ENCODE results near the gene HSPB6. TPM values are rescaled to one million over a fixed set of nuclear protein-coding genes. Genes with fewer than 3 reads are reported as not detected.
A peak's percentile ranks its signal among the peaks of the same experiment; 100 is the strongest.

HSPB6 gene
- total and polyA plus RNA-seq, 2 of the 8 experiments (the other 6 are each of a cell fraction or from before 2014, with no cell fraction given): 0.91 TPM; not detected in 1

- peak overlapping the region in 1 of 4 experiments; percentile 71; a peak in 2 of 7 replicates for H3K9ac ChIP-seq (replicated peaks in 1 of 4; ENCODE audit: extremely low read depth in 1 of 4, low read depth in 3 of 4, low read length in 3 of 4)
- ChIA-PET CTCF (ENCODE audit: partially characterized antibody) (interaction anchor here (0.6 to 1.6 kb wide), 15 partner anchors 16 to 156 kb away, joined by 3 to 7 read pairs (median 3); no protein-coding TSS in a partner anchor), POLR2A (ENCODE audit: partially characterized antibody) (interaction anchor here (0.8 to 1.8 kb wide), 8 partner anchors 8 to 54 kb away, joined by 3 to 7 read pairs (median 4); partner anchors contain the start of genes PSENEN and U2AF1L4)
- H3K79me2 ChIP-seq (ENCODE audit: control insufficient read depth in 1 of 2, insufficient read depth in 2 of 2, low read length in 2 of 2): no peaks in the 10 kb centered on the region
- peaks cover 0 to 12% (median 4%) of the 10 kb centered on the region in 4 experiments; a peak in 6 of 7 replicates for H3K4me1 ChIP-seq (replicated peaks in 1 of 4; ENCODE audit: control insufficient read depth in 3 of 4, insufficient read depth in 4 of 4, low read length in 3 of 4)
- no peak overlapping the region; the same call in 1 of the 2 replicates for H2BK5ac ChIP-seq (ENCODE audit: low read depth, low read length)
- no peak overlapping the region for H2AK5ac ChIP-seq (ENCODE audit: low read depth, low read length)
- peak overlapping the region; percentile 69 for H3K4ac ChIP-seq (replicated peaks; ENCODE audit: insufficient read length, low read depth, low read length)
- H4K20me1 ChIP-seq (replicated peaks in 1 of 2; ENCODE audit: control insufficient read depth in 1 of 2, insufficient read depth in 2 of 2, low read length in 2 of 2): peaks cover 0 to 12% of the 10 kb centered on the region in 2 experiments
- peak overlapping the region; percentile 87 for H3K18ac ChIP-seq (ENCODE audit: extremely low read depth, low read length)
- peak overlapping the region; percentile 77 for H3K56ac ChIP-seq (replicated peaks; ENCODE audit: insufficient read length, low read depth, low read length)
- no peaks in the 10 kb centered on the region for H3K36me3 ChIP-seq (ENCODE audit: control insufficient read depth in 2 of 4, insufficient read depth in 4 of 4, low read length in 3 of 4)
- peak overlapping the region; percentile 67 to 85 for H3K4me2 ChIP-seq (ENCODE audit: insufficient read depth in 1 of 2, low read depth in 2 of 2, low read length in 2 of 2)
- H3K23ac ChIP-seq (ENCODE audit: insufficient read length): no peak overlapping the region
- peaks cover 11% of the 10 kb centered on the region for H3K23me2 ChIP-seq (ENCODE audit: low read depth, low read length)
- H2BK20ac ChIP-seq (ENCODE audit: low read length): no peak overlapping the region
- no peak overlapping the region for H2BK120ac ChIP-seq (replicated peaks; ENCODE audit: low read depth, low read length)
- H3K27me3 ChIP-seq (replicated peaks in 1 of 4; ENCODE audit: control insufficient read depth in 3 of 4, extremely low read depth in 1 of 4, insufficient read depth in 3 of 4, low read length in 3 of 4): no peaks in the 10 kb centered on the region; a peak in 1 of 7 replicates
- DNase-seq (ENCODE audit: low read depth in 1 of 2, low spot score in 2 of 2) (peak; percentile 75 to 91), FAIRE-seq (no peak)
- WGBS, 2 experiments (ENCODE audit: extremely low coverage in 1 of 2, insufficient coverage in 1 of 2, insufficient read length in 1 of 2, insufficient replicate concordance in 2 of 2, low coverage in 1 of 2, low lambda C conversion rate in 2 of 2, missing lambda C conversion rate in 1 of 2): 4% methylated on average over 23 of the region's 45 CpGs; no CpG with 5 or more reads in 1 of the 2 experiments
- 0 out of 2 replicates have a peak overlapping the region, but pooled peaks have one; percentile 84 for H2BK12ac ChIP-seq (ENCODE audit: low read depth, low read length)
- H3K9me3 ChIP-seq (ENCODE audit: insufficient read depth in 2 of 2, low read depth in 1 of 2, low read length in 1 of 2): no peaks in the 10 kb centered on the region
- H3K14ac ChIP-seq (ENCODE audit: insufficient read length): no peak overlapping the region
- peak overlapping the region; percentile 50; the same call in 1 of the 2 replicates for H2AFZ ChIP-seq (ENCODE audit: low read length)
- H4K5ac ChIP-seq (ENCODE audit: insufficient read length, low read depth, low read length): peak overlapping the region; percentile 29
- H4K91ac ChIP-seq (replicated peaks; ENCODE audit: insufficient read length, low read length): peak overlapping the region; percentile 81
- no peaks in the 10 kb centered on the region for H3K79me1 ChIP-seq (ENCODE audit: low read depth, low read length)
- peak overlapping the region; percentile 42 to 72 (median 66) for H3K4me3 ChIP-seq (ENCODE audit: extremely low read depth in 1 of 4, insufficient read depth in 2 of 4, low read depth in 3 of 4, low read length in 4 of 4)
- peak overlapping the region; percentile 95; the same call in 1 of the 2 replicates for H2BK15ac ChIP-seq (ENCODE audit: low read length)
- peak overlapping the region; percentile 58; the same call in 1 of the 2 replicates for H4K8ac ChIP-seq (ENCODE audit: extremely low read depth, insufficient read depth, low read length)
- H3K27ac ChIP-seq (ENCODE audit: low read depth, low read length): no peak overlapping the region
- TF ChIP-seq TCF12 (IDR thresholded peaks at IDR 0.05; ENCODE audit: low read depth, low read length): 0 out of 2 replicates have a peak, but pooled peaks have one; percentile 26
- peak in 2 of 3 experiments; percentile 32 to 40; a peak in 3 of 4 replicates for TF ChIP-seq CTCF (IDR thresholded peaks at IDR 0.05; ENCODE audit: control extremely low read depth in 1 of 3, insufficient read depth in 1 of 3, low read depth in 1 of 3, low read length in 3 of 3)
- peak; percentile 48 for TF ChIP-seq KDM4A (IDR thresholded peaks at IDR 0.05; ENCODE audit: low read depth, low read length, severe bottlenecking)
- TF ChIP-seq MAX (IDR thresholded peaks at IDR 0.05): peak; percentile 73
- TF ChIP-seq PHF8 (conservative IDR thresholded peaks at IDR 0.05; ENCODE audit: low read depth, low read length): 0 out of 2 replicates have a peak, but pooled peaks have one; percentile 31
- no peak for TF ChIP-seq SIRT6 (IDR thresholded peaks at IDR 0.05; ENCODE audit: low read length)
These were observed 27.9 kb upstream of the HSPB6 start for GRCh38 chr19:35784503-35785338.

All from H1 (cell line).